D721Med (cell line): ENCODE measurements around the gene SPATS2.

Experiments
- DNase-seq: peaks from one replicate; pipeline ENCODE4 v3.0.0; 2011; ENCODE audit warnings: low spot score; ENCODE audit not compliant: insufficient read length
- FAIRE-seq: peaks from 2 replicates; lab custom pipeline; 2011; peaks lifted over from hg19 to GRCh38; lab: Jason Lieb, UNC
- TF ChIP-seq, protein P1 (sequence below): IDR thresholded peaks from 2 replicates; pipeline ENCODE4 v1.5.1; 2012; ENCODE audit warnings: mild to moderate bottlenecking, control low read depth; ENCODE audit not compliant: insufficient read depth; ENCODE audit errors: missing control alignments

The SPATS2 gene

DNA sequence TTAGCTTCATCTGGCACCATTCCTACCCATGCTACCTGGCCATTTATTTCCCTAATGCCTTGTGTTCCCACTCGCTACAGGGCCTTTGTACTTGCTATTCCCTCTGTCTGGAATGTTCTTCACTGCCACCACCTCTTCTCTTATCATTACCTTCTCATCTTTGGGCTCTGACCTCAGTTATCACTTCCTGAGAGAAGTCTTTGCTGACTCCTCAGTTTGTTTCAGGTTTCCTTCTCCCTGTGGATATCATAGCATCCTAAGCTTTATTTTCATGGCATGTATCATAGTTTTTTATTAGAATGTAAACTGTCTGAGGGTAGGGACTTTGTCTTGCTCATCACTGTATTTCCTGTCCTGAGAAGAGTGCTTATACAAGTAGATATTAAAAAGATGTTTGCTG, 29.7 kb downstream of the SPATS2 start:
- DNase-seq (no peak), FAIRE-seq (no peak)
- TF ChIP-seq, protein P1, sequence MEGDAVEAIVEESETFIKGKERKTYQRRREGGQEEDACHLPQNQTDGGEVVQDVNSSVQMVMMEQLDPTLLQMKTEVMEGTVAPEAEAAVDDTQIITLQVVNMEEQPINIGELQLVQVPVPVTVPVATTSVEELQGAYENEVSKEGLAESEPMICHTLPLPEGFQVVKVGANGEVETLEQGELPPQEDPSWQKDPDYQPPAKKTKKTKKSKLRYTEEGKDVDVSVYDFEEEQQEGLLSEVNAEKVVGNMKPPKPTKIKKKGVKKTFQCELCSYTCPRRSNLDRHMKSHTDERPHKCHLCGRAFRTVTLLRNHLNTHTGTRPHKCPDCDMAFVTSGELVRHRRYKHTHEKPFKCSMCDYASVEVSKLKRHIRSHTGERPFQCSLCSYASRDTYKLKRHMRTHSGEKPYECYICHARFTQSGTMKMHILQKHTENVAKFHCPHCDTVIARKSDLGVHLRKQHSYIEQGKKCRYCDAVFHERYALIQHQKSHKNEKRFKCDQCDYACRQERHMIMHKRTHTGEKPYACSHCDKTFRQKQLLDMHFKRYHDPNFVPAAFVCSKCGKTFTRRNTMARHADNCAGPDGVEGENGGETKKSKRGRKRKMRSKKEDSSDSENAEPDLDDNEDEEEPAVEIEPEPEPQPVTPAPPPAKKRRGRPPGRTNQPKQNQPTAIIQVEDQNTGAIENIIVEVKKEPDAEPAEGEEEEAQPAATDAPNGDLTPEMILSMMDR, result no peak

DNA sequence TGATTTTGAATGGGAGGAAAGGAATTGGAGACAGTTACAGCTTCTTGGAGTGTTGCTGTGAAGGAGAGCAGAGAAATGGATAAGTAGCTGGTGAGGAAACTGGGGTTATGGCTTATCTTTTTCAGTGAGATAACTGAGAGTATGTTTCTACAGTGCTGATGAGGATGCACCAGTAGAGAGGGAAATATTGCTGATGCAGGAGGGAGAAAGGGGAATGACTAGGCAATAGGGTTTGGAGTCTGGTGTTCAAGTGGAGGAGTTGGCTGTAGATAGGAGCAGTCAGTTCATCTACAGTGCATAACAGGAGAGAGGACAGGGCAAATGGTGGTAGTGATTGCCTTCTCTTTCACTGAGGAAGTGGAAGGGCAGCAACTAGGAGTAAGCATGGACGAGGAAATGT, 33.0 kb downstream of the SPATS2 start:
- FAIRE-seq (no peak), DNase-seq (no peak)
- TF ChIP-seq, protein P1, result no peak

DNA sequence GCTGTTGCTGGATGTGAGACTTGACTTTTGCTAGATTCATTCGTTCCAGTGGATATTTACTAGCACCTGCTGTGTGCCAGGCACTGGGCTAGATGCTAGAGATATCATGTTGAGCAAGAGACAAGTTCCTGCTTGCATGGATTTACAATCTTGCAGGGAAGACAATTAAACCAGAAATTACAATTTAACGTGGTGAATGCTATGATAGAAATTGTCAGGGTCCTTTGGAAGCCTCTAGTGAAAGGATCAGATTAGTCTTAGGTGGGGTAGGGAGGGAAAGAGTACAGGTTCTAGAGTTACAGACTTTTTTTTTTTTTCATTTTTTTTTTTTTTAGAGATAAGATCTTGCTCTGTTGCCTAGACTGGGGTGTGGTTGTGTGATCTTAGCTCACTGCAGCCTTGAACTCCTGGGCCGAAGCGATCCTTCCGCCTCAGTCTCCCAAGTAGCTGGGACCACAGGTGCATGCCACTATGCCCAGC, 36.7 kb downstream of the SPATS2 start:
- DNase-seq, result no peak
- no peak for FAIRE-seq
- TF ChIP-seq, protein P1, result no peak

DNA sequence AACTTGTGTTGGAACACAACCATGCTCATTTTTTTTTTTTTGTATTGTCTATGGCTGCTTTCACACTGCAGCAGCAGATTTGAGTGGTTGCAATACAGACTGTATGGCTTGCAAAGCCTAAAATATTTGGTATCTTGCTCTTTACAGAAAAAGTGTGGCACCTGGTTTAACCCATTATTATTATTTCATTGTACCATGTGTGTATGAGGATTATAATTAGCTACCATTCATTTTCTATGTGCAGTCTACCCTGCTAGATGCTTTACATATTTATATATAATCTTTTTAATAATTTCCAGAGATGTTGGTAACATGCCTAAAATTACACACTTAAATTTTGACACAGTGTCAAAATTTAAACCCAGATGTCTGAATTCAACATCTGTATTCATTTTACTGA, 37.7 kb downstream of the SPATS2 start:
- TF ChIP-seq, protein P1, result no peak
- DNase-seq (no peak), FAIRE-seq (no peak)

DNA sequence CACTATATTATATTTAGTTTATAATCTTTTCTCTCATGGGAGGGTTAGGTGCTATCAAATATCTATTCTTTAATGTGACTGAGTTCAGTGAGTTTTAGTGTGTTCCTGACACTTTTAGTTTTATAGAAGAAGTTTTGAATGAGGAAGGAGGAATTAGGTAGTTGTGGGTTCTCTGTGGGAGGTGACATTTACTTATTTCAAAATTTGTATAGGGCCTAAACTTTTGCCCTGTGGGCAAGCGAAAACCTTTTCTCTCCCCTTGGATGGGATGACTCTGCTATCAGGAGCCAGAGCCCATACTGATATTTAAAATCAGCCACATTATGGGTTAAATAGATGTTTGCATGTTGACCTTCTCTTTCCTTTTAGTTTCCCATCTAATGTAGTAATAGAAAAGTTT, 43.6 kb downstream of the SPATS2 start:
- FAIRE-seq (no peak), DNase-seq (no peak)
- TF ChIP-seq, protein P1, result no peak

DNA sequence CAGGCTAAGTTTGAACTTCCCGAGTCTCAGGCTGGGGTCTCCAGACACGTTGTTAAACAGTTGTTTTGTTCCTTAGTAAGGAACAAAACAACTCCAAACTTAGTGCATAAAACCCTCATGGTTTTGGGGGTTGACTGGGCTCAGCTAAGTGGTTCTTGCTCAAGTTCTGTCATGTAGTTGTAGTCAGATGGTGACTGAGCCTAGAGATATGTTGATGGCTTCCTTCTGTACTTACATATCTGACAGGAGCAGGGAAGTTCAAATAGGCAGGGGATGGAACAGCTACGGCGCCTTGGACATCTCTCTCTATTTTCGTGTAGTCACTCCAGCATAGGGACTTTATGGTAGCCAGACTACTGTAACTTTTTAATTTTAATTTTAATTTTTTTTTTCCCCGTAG, 45.7 kb downstream of the SPATS2 start:
- TF ChIP-seq, protein P1, result no peak
- DNase-seq, result no peak
- no peak for FAIRE-seq

DNA sequence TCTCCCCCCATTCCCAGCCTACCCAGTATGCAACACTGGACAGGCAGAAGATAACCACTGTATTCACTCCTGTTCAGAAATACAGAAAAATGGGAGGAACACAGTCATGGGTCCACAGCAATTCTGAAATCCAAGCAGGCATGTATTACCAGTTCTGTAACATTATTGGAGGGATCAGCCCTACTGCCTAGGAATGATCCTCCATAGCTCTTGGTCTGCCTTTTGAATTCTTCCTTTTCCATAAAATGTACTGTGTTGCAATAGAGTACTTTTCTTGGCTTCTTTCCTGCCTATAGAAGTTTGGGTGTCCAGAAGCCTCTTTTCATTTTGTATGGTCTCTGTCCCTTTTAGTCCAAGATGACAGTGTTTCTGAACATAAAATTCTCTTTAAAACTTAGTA, 46.5 kb downstream of the SPATS2 start:
- TF ChIP-seq, protein P1, result no peak
- no peak for FAIRE-seq

More for the DNA sequence above, 46.5 kb downstream of the SPATS2 start:
- DNase-seq, result no peak
